GM12878 (cell line): Measurements from ENCODE around the gene VARS2. TPM values are rescaled to one million over a fixed set of nuclear protein-coding genes. Genes with fewer than 3 reads are reported as not detected.

Experiments used
- FOXK2 ChIP-seq: fragments of 450-650 bp; IDR thresholded peaks from 2 replicates; pipeline ENCODE4 v1.6.1; 2017; ENCODE audit warnings: mild to moderate bottlenecking, moderate library complexity
- KLF5 ChIP-seq: fragments of 450-650 bp; IDR thresholded peaks from 2 replicates; pipeline ENCODE4 v1.6.1; 2014; ENCODE audit warnings: mild to moderate bottlenecking; ENCODE audit not compliant: partially characterized antibody
- MEF2B ChIP-seq: fragments of 450-650 bp; IDR thresholded peaks from 2 replicates; pipeline ENCODE4 v1.6.1; 2018; ENCODE audit warnings: mild to moderate bottlenecking, moderate library complexity; ENCODE audit not compliant: partially characterized antibody, poor library complexity, severe bottlenecking
- MLLT1 ChIP-seq: fragments of 450-650 bp; IDR thresholded peaks from 2 replicates; pipeline ENCODE4 v1.6.1; 2016; ENCODE audit warnings: mild to moderate bottlenecking
- MYC ChIP-seq: IDR thresholded peaks from 2 replicates; pipeline ENCODE4 v1.6.1; 2011; ENCODE audit warnings: mild to moderate bottlenecking, low read length, moderate library complexity, inconsistent platforms; ENCODE audit not compliant: insufficient read depth, insufficient replicate concordance, insufficient read length, severe bottlenecking
- NFYB ChIP-seq: IDR thresholded peaks from 2 replicates; pipeline ENCODE4 v1.6.1; 2011; ENCODE audit warnings: low read depth, mild to moderate bottlenecking, low read length, improper control_type of control experiment, moderate library complexity; ENCODE audit not compliant: insufficient read depth
- NRF1 ChIP-seq: conservative IDR thresholded peaks from 2 replicates; pipeline ENCODE4 v1.6.1; 2011; ENCODE audit warnings: mild to moderate bottlenecking, low read depth, low read length, improper control_type of control experiment
- PAX5 ChIP-seq: IDR thresholded peaks from 2 replicates; pipeline ENCODE4 v1.6.1; 2011; ENCODE audit warnings: low read depth, low read length, borderline replicate concordance
- PML ChIP-seq: IDR thresholded peaks from 2 replicates; pipeline ENCODE4 v1.6.1; 2012; ENCODE audit warnings: low read length, inconsistent platforms
- SRF ChIP-seq, 2 experiments: IDR thresholded peaks; 2 replicates each; pipeline ENCODE4 v1.6.1; 2011; ENCODE audit warnings: low read depth in 2 of 2, low read length in 2 of 2, mild to moderate bottlenecking in 1 of 2, moderate library complexity in 1 of 2
- YY1 ChIP-seq: IDR thresholded peaks from 2 replicates; pipeline ENCODE4 v1.6.1; 2011; ENCODE audit warnings: low read depth, mild to moderate bottlenecking, low read length
- ZBTB40 ChIP-seq: fragments of 450-650 bp; IDR thresholded peaks from 2 replicates; pipeline ENCODE4 v1.6.1; 2016; ENCODE audit warnings: mild to moderate bottlenecking, moderate library complexity, borderline replicate concordance
- ZNF24 ChIP-seq: fragments of 450-650 bp; IDR thresholded peaks from 2 replicates; pipeline ENCODE4 v1.6.1; 2017; ENCODE audit warnings: antibody characterized with exemption, mild to moderate bottlenecking
- ZNF384 ChIP-seq: IDR thresholded peaks from 2 replicates; pipeline ENCODE4 v1.6.1; 2012; ENCODE audit warnings: low read depth, mild to moderate bottlenecking, low read length, improper control_type of control experiment, borderline replicate concordance
- polyA plus RNA-seq, 11 experiments: library from polyadenylated mRNA; depleted of rRNA in 4 of 11; unstranded in 6 of 11; stranded (reverse) in 5 of 11; fragments of >200 nt; fragmentation: Nextera tagmentation in 4 of 11; fragmentation: Illumina TruSeq in 1 of 11; extraction: Ambion mirVana in 4 of 11; extraction: Trizol in 1 of 11; gene quantifications; 1 replicate in 1 of 11; 2 replicates in 10 of 11; pipeline versions ENCODE4 v1.2.1 to v1.2.3, GENCODE V29; 2011 to 2016; ENCODE audit warnings: inconsistent platforms in 2 of 11, missing spikeins in 2 of 11, low read depth in 1 of 11
- total RNA-seq, 4 experiments: library from RNA; depleted of rRNA in 3 of 4; stranded (reverse); fragments of >200 nt in 3 of 4; fragmentation: Illumina TruSeq in 1 of 4; extraction: Trizol in 1 of 4; gene quantifications; 2 replicates each; pipeline versions ENCODE4 v1.2.1 to v1.2.3, GENCODE V29; 2013 to 2021
- TF ChIP-seq, protein P1 (sequence below): fragments of 450-650 bp; IDR thresholded peaks from 2 replicates; pipeline ENCODE4 v1.6.1; 2018; ENCODE audit warnings: mild to moderate bottlenecking, low read depth, moderate library complexity; ENCODE audit not compliant: partially characterized antibody

The VARS2 gene
- total and polyA plus RNA-seq, 10 of the 15 experiments (the other 5 are each of a cell fraction or from before 2014, with no cell fraction given): 3.8 to 70.7 (median 49.1) TPM

DNA sequence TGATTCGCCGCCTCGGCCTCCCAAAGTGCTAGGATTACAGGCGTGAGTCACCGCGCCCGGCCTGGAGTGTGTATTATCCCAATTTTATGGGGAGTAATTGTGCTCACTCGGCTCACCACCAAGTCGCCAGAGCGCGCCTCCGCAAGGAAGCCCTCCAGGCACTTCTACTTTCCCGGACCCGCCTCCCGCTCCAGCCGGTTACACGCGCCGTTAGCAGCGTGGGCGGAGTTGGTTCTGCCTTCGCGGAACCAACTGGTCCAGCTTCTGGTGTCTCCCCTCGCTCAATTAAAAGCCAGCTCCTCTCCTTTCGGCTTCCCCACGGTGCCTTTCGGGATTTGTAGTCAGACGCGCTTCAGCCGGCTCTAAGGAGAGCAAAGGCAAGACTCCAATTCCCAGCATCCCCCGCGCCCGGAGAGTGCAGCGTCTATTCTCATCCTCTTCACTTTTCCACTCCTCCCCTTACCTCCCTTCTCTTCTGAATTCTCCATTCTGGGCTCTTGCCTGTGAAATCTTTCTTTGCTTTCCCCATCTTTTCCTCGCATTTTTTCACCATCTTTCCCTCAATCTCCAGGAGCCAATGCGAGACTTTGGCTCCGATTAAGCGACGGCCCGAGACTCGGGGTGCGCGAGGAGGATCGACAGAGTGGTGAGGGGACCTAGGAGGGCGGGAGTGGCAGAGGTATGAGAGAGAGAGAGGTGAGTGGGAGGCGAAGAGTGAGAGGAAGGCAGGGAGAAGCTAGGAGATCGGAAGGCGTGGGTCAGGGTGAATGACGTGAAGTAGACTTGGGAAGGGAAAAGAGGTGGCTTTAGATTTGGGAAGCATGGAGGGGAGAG, 6.1 kb upstream of the VARS2 start, which contains the start of gene GTF2H4 (continued):
- TF ChIP-seq FOXK2: no peak; the same call in 1 of the 2 replicates
- no peak for TF ChIP-seq MEF2B
- peak; percentile 99 for TF ChIP-seq ZBTB40
- peak; percentile 90 for TF ChIP-seq KLF5
- no peak for TF ChIP-seq ZNF384
- TF ChIP-seq, protein P1, sequence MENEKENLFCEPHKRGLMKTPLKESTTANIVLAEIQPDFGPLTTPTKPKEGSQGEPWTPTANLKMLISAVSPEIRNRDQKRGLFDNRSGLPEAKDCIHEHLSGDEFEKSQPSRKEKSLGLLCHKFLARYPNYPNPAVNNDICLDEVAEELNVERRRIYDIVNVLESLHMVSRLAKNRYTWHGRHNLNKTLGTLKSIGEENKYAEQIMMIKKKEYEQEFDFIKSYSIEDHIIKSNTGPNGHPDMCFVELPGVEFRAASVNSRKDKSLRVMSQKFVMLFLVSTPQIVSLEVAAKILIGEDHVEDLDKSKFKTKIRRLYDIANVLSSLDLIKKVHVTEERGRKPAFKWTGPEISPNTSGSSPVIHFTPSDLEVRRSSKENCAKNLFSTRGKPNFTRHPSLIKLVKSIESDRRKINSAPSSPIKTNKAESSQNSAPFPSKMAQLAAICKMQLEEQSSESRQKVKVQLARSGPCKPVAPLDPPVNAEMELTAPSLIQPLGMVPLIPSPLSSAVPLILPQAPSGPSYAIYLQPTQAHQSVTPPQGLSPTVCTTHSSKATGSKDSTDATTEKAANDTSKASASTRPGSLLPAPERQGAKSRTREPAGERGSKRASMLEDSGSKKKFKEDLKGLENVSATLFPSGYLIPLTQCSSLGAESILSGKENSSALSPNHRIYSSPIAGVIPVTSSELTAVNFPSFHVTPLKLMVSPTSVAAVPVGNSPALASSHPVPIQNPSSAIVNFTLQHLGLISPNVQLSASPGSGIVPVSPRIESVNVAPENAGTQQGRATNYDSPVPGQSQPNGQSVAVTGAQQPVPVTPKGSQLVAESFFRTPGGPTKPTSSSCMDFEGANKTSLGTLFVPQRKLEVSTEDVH: peak; percentile 70
- no peak for TF ChIP-seq ZNF24
- TF ChIP-seq PAX5: peak; percentile 53; the same call in 1 of the 2 replicates
- peak; percentile 60 for TF ChIP-seq MYC
- TF ChIP-seq PML: peak; percentile 45; the same call in 1 of the 2 replicates
- peak in 1 of 2 experiments; percentile 78; a peak in 2 of 4 replicates for TF ChIP-seq SRF (IDR thresholded peaks at IDR 0.05; ENCODE audit: low read depth in 2 of 2, low read length in 2 of 2)
- no peak for TF ChIP-seq NRF1
- TF ChIP-seq MLLT1: peak; percentile 74
- no peak for TF ChIP-seq NFYB
- TF ChIP-seq YY1: peak; percentile 79; the same call in 1 of the 2 replicates
